H9 (cell line): ENCODE data around the gene IL24. TPM values are rescaled to one million over a fixed set of nuclear protein-coding genes. Genes with fewer than 3 reads are reported as not detected.

Experiments
- DNase-seq: peaks from one replicate; pipeline ENCODE4 v3.0.0-alpha.2; 2017
- H2AFZ ChIP-seq: one replicate; pipeline ENCODE4 v1.6.1; 2013; ENCODE audit warnings: mild to moderate bottlenecking, low read length, control low read depth, moderate library complexity
- H2AK5ac ChIP-seq: 2 replicates; pipeline ENCODE4 v1.6.1; 2013; ENCODE audit warnings: low read length, control low read depth, mixed read lengths; ENCODE audit not compliant: insufficient read length
- H2BK120ac ChIP-seq: one replicate; pipeline ENCODE4 v1.6.1; 2013; ENCODE audit warnings: low read depth, mild to moderate bottlenecking, low read length, control low read depth, inconsistent platforms; ENCODE audit not compliant: poor library complexity, severe bottlenecking
- H2BK12ac ChIP-seq: 2 replicates; pipeline ENCODE4 v1.6.1; 2013; ENCODE audit warnings: low read length, control low read depth, mixed read lengths, low read depth; ENCODE audit not compliant: insufficient read length
- H2BK15ac ChIP-seq: 2 replicates; pipeline ENCODE4 v1.6.1; 2013; ENCODE audit warnings: low read depth, low read length, control low read depth
- H2BK20ac ChIP-seq: one replicate; pipeline ENCODE4 v1.6.1; 2013; ENCODE audit warnings: low read depth, mild to moderate bottlenecking, low read length, control low read depth, inconsistent platforms; ENCODE audit not compliant: poor library complexity, severe bottlenecking
- H2BK5ac ChIP-seq: 2 replicates; pipeline ENCODE4 v1.6.1; 2013; ENCODE audit warnings: low read length, control low read depth, mixed read lengths; ENCODE audit not compliant: insufficient read length
- H3K14ac ChIP-seq: 2 replicates; pipeline ENCODE4 v1.6.1; 2013; ENCODE audit warnings: low read length, control low read depth; ENCODE audit not compliant: insufficient read depth
- H3K18ac ChIP-seq: 2 replicates; pipeline ENCODE4 v1.6.1; 2013; ENCODE audit warnings: low read depth, mild to moderate bottlenecking, mixed read lengths, low read length, control low read depth; ENCODE audit not compliant: insufficient read length
- H3K23ac ChIP-seq: 2 replicates; pipeline ENCODE4 v1.6.1; 2013; ENCODE audit warnings: low read length, control low read depth, mixed read lengths, low read depth; ENCODE audit not compliant: insufficient read length
- H3K23me2 ChIP-seq: 2 replicates; pipeline ENCODE4 v1.6.1; 2013; ENCODE audit warnings: low read depth, mild to moderate bottlenecking, mixed read lengths, low read length, control low read depth; ENCODE audit not compliant: insufficient read length, poor library complexity, severe bottlenecking
- H3K27ac ChIP-seq: 2 replicates; pipeline ENCODE4 v1.5.1; 2013; ENCODE audit warnings: low read length, control low read depth, mixed read lengths, low read depth; ENCODE audit not compliant: insufficient read length
- H3K27me3 ChIP-seq: 2 replicates; pipeline ENCODE4 v1.6.1; 2013; ENCODE audit warnings: low read length, control low read depth, inconsistent platforms; ENCODE audit not compliant: insufficient read depth
- H3K4ac ChIP-seq: 2 replicates; pipeline ENCODE4 v1.6.1; 2013; ENCODE audit warnings: low read depth, mild to moderate bottlenecking, control low read depth, inconsistent platforms, low read length, moderate library complexity
- H3K4me1 ChIP-seq: 2 replicates; pipeline ENCODE4 v1.6.1; 2013; ENCODE audit warnings: low read length, control low read depth, inconsistent platforms; ENCODE audit not compliant: insufficient read depth
- H3K4me2 ChIP-seq: 2 replicates; pipeline ENCODE4 v1.6.1; 2013; ENCODE audit warnings: low read length, control low read depth, mixed read lengths; ENCODE audit not compliant: insufficient read length, insufficient read depth
- H3K56ac ChIP-seq: 2 replicates; pipeline ENCODE4 v1.6.1; 2013; ENCODE audit warnings: low read depth, mild to moderate bottlenecking, mixed read lengths, low read length, control low read depth; ENCODE audit not compliant: insufficient read length
- H3K79me1 ChIP-seq: 2 replicates; pipeline ENCODE4 v1.6.1; 2013; ENCODE audit warnings: low read depth, mild to moderate bottlenecking, moderate library complexity, low read length, control low read depth, inconsistent platforms; ENCODE audit not compliant: insufficient read depth, poor library complexity, severe bottlenecking
- H3K79me2 ChIP-seq: 2 replicates; pipeline ENCODE4 v1.6.1; 2013; ENCODE audit warnings: low read length, control low read depth, inconsistent platforms; ENCODE audit not compliant: insufficient read depth
- H3K9ac ChIP-seq: 2 replicates; pipeline ENCODE4 v1.6.1; 2013; ENCODE audit warnings: low read length, control low read depth, mixed read lengths; ENCODE audit not compliant: insufficient read length; ENCODE audit errors: extremely low read depth
- H3K9me3 ChIP-seq: one replicate; pipeline ENCODE4 v1.6.1; 2013; ENCODE audit warnings: low read depth, low read length, inconsistent platforms; ENCODE audit not compliant: control insufficient read depth
- H3T11ph ChIP-seq: one replicate; pipeline ENCODE4 v1.6.1; 2013; ENCODE audit warnings: mild to moderate bottlenecking, low read length, control low read depth, inconsistent platforms
- H4K20me1 ChIP-seq: one replicate; pipeline ENCODE4 v1.6.1; 2013; ENCODE audit not compliant: control insufficient read depth, insufficient read length, insufficient read depth
- H4K5ac ChIP-seq: 2 replicates; pipeline ENCODE4 v1.6.1; 2013; ENCODE audit warnings: low read depth, mild to moderate bottlenecking, mixed read lengths, low read length, control low read depth; ENCODE audit not compliant: insufficient read length
- H4K8ac ChIP-seq: replicated peaks from 2 replicates; pipeline ENCODE4 v1.6.1; 2013; ENCODE audit warnings: low read length, control low read depth, mixed read lengths, low read depth; ENCODE audit not compliant: insufficient read length
- H4K91ac ChIP-seq: 2 replicates; pipeline ENCODE4 v1.6.1; 2013; ENCODE audit warnings: low read depth, mild to moderate bottlenecking, moderate library complexity, mixed read lengths, low read length, control low read depth; ENCODE audit not compliant: insufficient read length
- H3K27ac Mint-ChIP-seq, 3 experiments: 2 replicates in 2 of 3; 3 replicates in 1 of 3; pipeline ENCODE4 v1.8.0; 2020 to 2021; ENCODE audit warnings: mixed read lengths in 3 of 3, mild to moderate bottlenecking in 1 of 3, moderate library complexity in 1 of 3
- H3K27me3 Mint-ChIP-seq: 2 replicates; pipeline ENCODE4 v1.8.0; 2021; ENCODE audit warnings: low read depth, mild to moderate bottlenecking, moderate library complexity, mixed read lengths
- H3K36me3 Mint-ChIP-seq, 3 experiments: 2 replicates in 2 of 3; 3 replicates in 1 of 3; pipeline ENCODE4 v1.8.0; 2020 to 2021; ENCODE audit warnings: low read depth in 3 of 3, mixed read lengths in 3 of 3; ENCODE audit not compliant: insufficient read depth in 1 of 3
- H3K4me1 Mint-ChIP-seq, 2 experiments: 2 replicates each; pipeline ENCODE4 v1.8.0; 2020; ENCODE audit warnings: mixed read lengths in 2 of 2
- H3K4me3 Mint-ChIP-seq, 2 experiments: 2 replicates in 1 of 2; 3 replicates in 1 of 2; pipeline ENCODE4 v1.8.0; 2020 to 2021; ENCODE audit warnings: mild to moderate bottlenecking in 2 of 2, mixed read lengths in 2 of 2, moderate library complexity in 1 of 2
- H3K9me3 Mint-ChIP-seq, 2 experiments: 2 replicates in 1 of 2; 3 replicates in 1 of 2; pipeline ENCODE4 v1.8.0; 2020; ENCODE audit warnings: mild to moderate bottlenecking in 2 of 2, mixed read lengths in 2 of 2, moderate library complexity in 1 of 2
- CTCF ChIP-seq: fragments of 200-600 bp; sonication (generic); conservative IDR thresholded peaks from 3 replicates; pipeline ENCODE4 v1.8.0; 2021; ENCODE audit warnings: antibody characterized with exemption, mild to moderate bottlenecking
- WGBS: extraction: QIAGEN DNeasy Blood & Tissue Kit; methylation state at CpG from one replicate; pipeline ENCODE4 v1.1.7; 2013; ENCODE audit warnings: missing lambda C conversion rate, low lambda C conversion rate, mixed read lengths; ENCODE audit not compliant: insufficient read length; ENCODE audit errors: extremely low coverage; 5-methylcytosine and 5-hydroxymethylcytosine counted together
- total RNA-seq: library from RNA; stranded (reverse); gene quantifications from 2 replicates; pipeline ENCODE4 v1.2.1, GENCODE V29; 2021

The IL24 gene
- total RNA-seq, 1 experiment from 2014 or later = not detected

- no peaks in the 10 kb centered on the region for H3K4me1 ChIP-seq
- Mint-ChIP-seq H3K36me3 (no peaks in the 10 kb centered on the region), H3K4me3 (no peak overlapping the region), H3K4me1 (peaks cover 5 to 9% of the 10 kb centered on the region in 2 experiments; a peak in 3 of 4 replicates), H3K27me3 (peaks cover 1% of the 10 kb centered on the region; the same call in 1 of the 2 replicates), H3K9me3 (no peaks in the 10 kb centered on the region), H3K27ac (no peak overlapping the region; a peak in 1 of 7 replicates)
- no peak overlapping the region for H3K18ac ChIP-seq
- H4K8ac ChIP-seq = no peak overlapping the region
- no peak overlapping the region for H3K4ac ChIP-seq
- no peak overlapping the region for H2BK5ac ChIP-seq
- no peak for DNase-seq
- H3T11ph ChIP-seq = no peak overlapping the region
- H2BK12ac ChIP-seq = no peak overlapping the region
- no peak overlapping the region for H2BK15ac ChIP-seq
- H3K56ac ChIP-seq = no peak overlapping the region
- H3K27ac ChIP-seq = no peak overlapping the region
- H3K4me2 ChIP-seq = no peak overlapping the region
- H4K91ac ChIP-seq = no peak overlapping the region
- no peaks in the 10 kb centered on the region for H3K79me2 ChIP-seq
- H3K23me2 ChIP-seq = no peaks in the 10 kb centered on the region
- H3K27me3 ChIP-seq = no peaks in the 10 kb centered on the region
- H3K23ac ChIP-seq = no peak overlapping the region
- no peaks in the 10 kb centered on the region for H3K79me1 ChIP-seq
- H2AFZ ChIP-seq = no peak overlapping the region
- no peaks in the 10 kb centered on the region for H4K20me1 ChIP-seq
- no peak overlapping the region for H3K14ac ChIP-seq
- TF ChIP-seq CTCF = no peak; the same call in 2 of the 3 replicates
- no peak overlapping the region for H2BK20ac ChIP-seq
- no peak overlapping the region for H3K9ac ChIP-seq
- no peak overlapping the region for H2AK5ac ChIP-seq
- H2BK120ac ChIP-seq = no peak overlapping the region
- no peak overlapping the region for H4K5ac ChIP-seq
- no CpG with 5 or more reads among the region's 6 CpGs for WGBS
- H3K9me3 ChIP-seq = no peaks in the 10 kb centered on the region
Observed at GRCh38 chr1:206937425-206937824, 40.2 kb downstream of the IL24 start.
